NCI-H774 (cell line): Measurements from ENCODE around the gene SEPHS2.
"Not testable (repeated sequence)": the region's sequence is repeated elsewhere in the genome, so short reads cannot be mapped to it uniquely, and the experiment has no call there.

Source experiments
- DNase-seq: peaks from one replicate; lab custom pipeline; 2025; lab: John Stamatoyannopoulos, UW

SEPHS2 gene

GRCh38 chr16:30445408-30446202 lies at the start of gene SEPHS2:
SEPHS2 (minus strand) TSS chr16:30445874; CDS start chr16:30445727, 147 bp downstream.
- peak; percentile 93 for DNase-seq

GRCh38 chr16:30494709-30495108 lies 49.0 kb upstream of the SEPHS2 start:
- DNase-seq: no peak

- DNase-seq: no peak
Observed at GRCh38 chr16:30493941-30494488, 48.3 kb upstream of the SEPHS2 start.

GRCh38 chr16:30491744-30492308 lies 46.2 kb upstream of the SEPHS2 start:
- no peak for DNase-seq

GRCh38 chr16:30491229-30491628 lies 45.6 kb upstream of the SEPHS2 start:
- no peak for DNase-seq

GRCh38 chr16:30490210-30490609 lies 44.5 kb upstream of the SEPHS2 start:
- no peak for DNase-seq

GRCh38 chr16:30488764-30489605 lies 43.3 kb upstream of the SEPHS2 start:
- DNase-seq: no peak

- DNase-seq: no peak
Observed at GRCh38 chr16:30485818-30486436, 40.3 kb upstream of the SEPHS2 start.

- DNase-seq: no peak
Observed at GRCh38 chr16:30484887-30485286, 39.2 kb upstream of the SEPHS2 start.

GRCh38 chr16:30482366-30482765 lies 36.7 kb upstream of the SEPHS2 start:
- no peak for DNase-seq

GRCh38 chr16:30481381-30481780 lies 35.7 kb upstream of the SEPHS2 start:
- no peak for DNase-seq

- DNase-seq: no peak
Observed at GRCh38 chr16:30478766-30479478, 33.2 kb upstream of the SEPHS2 start.

- DNase-seq: not testable (repeated sequence)
Observed at GRCh38 chr16:30477773-30478172, 32.1 kb upstream of the SEPHS2 start.

GRCh38 chr16:30476991-30477390 lies 31.3 kb upstream of the SEPHS2 start:
- no peak for DNase-seq

- no peak for DNase-seq
Observed at GRCh38 chr16:30474684-30475083, 29.0 kb upstream of the SEPHS2 start.

GRCh38 chr16:30474074-30474452 lies 28.4 kb upstream of the SEPHS2 start:
- DNase-seq: no peak

GRCh38 chr16:30473231-30474073 lies 27.8 kb upstream of the SEPHS2 start:
- no peak for DNase-seq

- DNase-seq: no peak
Observed at GRCh38 chr16:30472328-30472942, 26.8 kb upstream of the SEPHS2 start, which contains the start of gene ITGAL. ITGAL (plus strand) TSS chr16:30472742; CDS start chr16:30472838, 96 bp downstream.

GRCh38 chr16:30470632-30470995 lies 24.9 kb upstream of the SEPHS2 start:
- DNase-seq: no peak

- DNase-seq: no peak
Observed at GRCh38 chr16:30470170-30470512, 24.5 kb upstream of the SEPHS2 start.
